OCI-LY1 (cell line): ENCODE data around the gene EOGT.

Experiments
- CTCF ChIP-seq: fragments of 200-600 bp; sonication (generic), shearing (Covaris generic); IDR thresholded peaks from 2 replicates; pipeline ENCODE4 v1.5.1; 2017; ENCODE audit warnings: mild to moderate bottlenecking, antibody characterized with exemption, low read length, moderate library complexity, mixed read lengths
- EZH2 ChIP-seq: fragments of 200-600 bp; sonication (generic), shearing (Covaris generic); IDR thresholded peaks from 2 replicates; pipeline ENCODE4 v1.8.0; 2017; ENCODE audit warnings: borderline replicate concordance, mixed run types, mild to moderate bottlenecking, antibody characterized with exemption, low read length, moderate library complexity, mixed read lengths

GRCh38 chr3:68941055-68941454, 72.4 kb downstream of the EOGT start:
- TF ChIP-seq CTCF (no peak), EZH2 (no peak)
